ENCODE results near the gene ECE2.

The ECE2 gene

GRCh38 chr3:184306341-184306972, 30.6 kb downstream of the ECE2 start (continued):
- TF ChIP-seq ZNF518A (tag by site-specific recombination; conservative IDR thresholded peaks at IDR 0.05; ENCODE audit: low read depth) (no peak), ZNF423 (tag by site-specific recombination; IDR thresholded peaks at IDR 0.05) (no peak), ZNF777 (tag by site-specific recombination; IDR thresholded peaks at IDR 0.05; ENCODE audit: borderline replicate concordance) (no peak)

- Histone ChIP-seq H3K9me3 (ENCODE audit: control insufficient read depth, insufficient read depth, low read depth, low read length) (no peaks in the 10 kb centered on the region), H3K36me3 (ENCODE audit: control insufficient read depth in 2 of 2, insufficient read depth in 1 of 2, low read length in 2 of 2) (peaks cover 0 to 67% of the 10 kb centered on the region in 2 experiments; a peak in 2 of 3 replicates), H3K4me1 (ENCODE audit: control insufficient read depth, insufficient read depth, low read length) (no peaks in the 10 kb centered on the region), H3K27ac (ENCODE audit: extremely low read depth, low read depth, low read length) (no peak overlapping the region), H3K4me3 (ENCODE audit: low read depth, low read length) (no peak overlapping the region)
- ChIA-PET CTCF (no interaction called here), POLR2A (no interaction called here)
- no peak for TF ChIP-seq ZBTB1 (tag by site-specific recombination; IDR thresholded peaks at IDR 0.05)
- TF ChIP-seq ZFHX2 (tag by site-specific recombination; conservative IDR thresholded peaks at IDR 0.05), result no peak
- TF ChIP-seq PRDM4 (tag by site-specific recombination; IDR thresholded peaks at IDR 0.05), result no peak
- TF ChIP-seq ZNF501 (tag by site-specific recombination; IDR thresholded peaks at IDR 0.05), result no peak
- no peak for TF ChIP-seq ZNF248 (tag by site-specific recombination; IDR thresholded peaks at IDR 0.05)
- TF ChIP-seq ZNF596 (tag by site-specific recombination; IDR thresholded peaks at IDR 0.05), result no peak
- TF ChIP-seq ZNF704 (tag by site-specific recombination; IDR thresholded peaks at IDR 0.05), result no peak
- no peak for TF ChIP-seq ZNF132 (tag by site-specific recombination; IDR thresholded peaks at IDR 0.05; ENCODE audit: borderline replicate concordance)
- TF ChIP-seq SP3 (tag by site-specific recombination; IDR thresholded peaks at IDR 0.05), result no peak
- TF ChIP-seq ZNF366 (tag by site-specific recombination; conservative IDR thresholded peaks at IDR 0.05), result no peak
- TF ChIP-seq ZNF624 (tag by site-specific recombination; IDR thresholded peaks at IDR 0.05), result no peak
- no peak for TF ChIP-seq ZNF433 (tag by site-specific recombination; IDR thresholded peaks at IDR 0.05; ENCODE audit: low read depth)
Observed at GRCh38 chr3:184307915-184308314, 32.1 kb downstream of the ECE2 start.

GRCh38 chr3:184308744-184309143, 32.9 kb downstream of the ECE2 start:
- Histone ChIP-seq H3K4me1 (ENCODE audit: control insufficient read depth, insufficient read depth, low read length) (no peaks in the 10 kb centered on the region), H3K9me3 (ENCODE audit: control insufficient read depth, insufficient read depth, low read depth, low read length) (no peaks in the 10 kb centered on the region), H3K4me3 (ENCODE audit: low read depth, low read length) (no peak overlapping the region), H3K36me3 (ENCODE audit: control insufficient read depth in 2 of 2, insufficient read depth in 1 of 2, low read length in 2 of 2) (peaks cover 0 to 59% of the 10 kb centered on the region in 2 experiments; a peak in 2 of 3 replicates), H3K27ac (ENCODE audit: extremely low read depth, low read depth, low read length) (no peak overlapping the region)
- CTCF ChIA-PET, result interaction anchor here (0.6 kb wide), 1 partner anchor 13 kb away, joined by 3 read pairs; no protein-coding TSS in a partner anchor
- POLR2A ChIA-PET, result no interaction called here
- no peak for TF ChIP-seq ZNF792 (tag by site-specific recombination; IDR thresholded peaks at IDR 0.05)
- TF ChIP-seq PRDM1 (tag by site-specific recombination; IDR thresholded peaks at IDR 0.05), result no peak
- TF ChIP-seq ZSCAN30 (tag by site-specific recombination; IDR thresholded peaks at IDR 0.05), result no peak
- TF ChIP-seq ZNF529 (tag by site-specific recombination; IDR thresholded peaks at IDR 0.05; ENCODE audit: insufficient replicate concordance), result no peak
- no peak for TF ChIP-seq ZNF555 (tag by site-specific recombination; conservative IDR thresholded peaks at IDR 0.05)
- TF ChIP-seq ZXDB (tag by site-specific recombination; IDR thresholded peaks at IDR 0.05), result no peak
- no peak for TF ChIP-seq ZNF37A (tag by site-specific recombination; IDR thresholded peaks at IDR 0.05)
- TF ChIP-seq KLF7 (tag by site-specific recombination; IDR thresholded peaks at IDR 0.05; ENCODE audit: borderline replicate concordance), result no peak
- TF ChIP-seq ZNF626 (tag by site-specific recombination; IDR thresholded peaks at IDR 0.05), result no peak
- TF ChIP-seq ZNF549 (tag by site-specific recombination; IDR thresholded peaks at IDR 0.05), result no peak
- TF ChIP-seq ZNF501 (tag by site-specific recombination; IDR thresholded peaks at IDR 0.05), result no peak
- TF ChIP-seq ZNF785 (tag by site-specific recombination; IDR thresholded peaks at IDR 0.05), result no peak
- no peak for TF ChIP-seq BCL11B (tag by site-specific recombination; IDR thresholded peaks at IDR 0.05; ENCODE audit: low read depth)

Measured in HEK293 (cell line).